Keratinocyte (primary cell): ENCODE measurements around the gene PRL. TPM values are rescaled to one million over a fixed set of nuclear protein-coding genes. Genes with fewer than 3 reads are reported as not detected.

Source experiments
- DNase-seq: peaks from one replicate; pipeline ENCODE4 v3.0.0-alpha.2; 2011; ENCODE audit warnings: low read depth, missing footprints, low spot score
- FAIRE-seq: peaks from 2 replicates; lab custom pipeline; 2011; peaks lifted over from hg19 to GRCh38; lab: Jason Lieb, UNC
- H2AFZ ChIP-seq: 2 replicates; pipeline ENCODE4 v1.6.0; 2012; ENCODE audit warnings: low read length, control low read depth, inconsistent platforms; ENCODE audit not compliant: control insufficient read depth
- H3K27ac ChIP-seq: 2 replicates; pipeline ENCODE4 v1.5.1; 2011; ENCODE audit warnings: low read length; ENCODE audit not compliant: control insufficient read depth, insufficient read depth
- H3K27me3 ChIP-seq: 3 replicates; pipeline ENCODE4 v1.6.0; 2011; ENCODE audit warnings: low read length; ENCODE audit not compliant: control insufficient read depth, insufficient read depth; ENCODE audit errors: extremely low read depth
- H3K36me3 ChIP-seq, 2 experiments: 2 replicates in 1 of 2; 3 replicates in 1 of 2; pipeline ENCODE4 v1.5.1; 2011; ENCODE audit warnings: low read length in 2 of 2, mild to moderate bottlenecking in 1 of 2; ENCODE audit not compliant: control insufficient read depth in 2 of 2, insufficient read depth in 2 of 2; ENCODE audit errors: extremely low read depth in 1 of 2
- H3K4me1 ChIP-seq: 3 replicates; pipeline ENCODE4 v1.5.1; 2011; ENCODE audit warnings: low read length; ENCODE audit not compliant: control insufficient read depth, insufficient read depth; ENCODE audit errors: extremely low read depth
- H3K4me2 ChIP-seq: 3 replicates; pipeline ENCODE4 v1.6.0; 2011; ENCODE audit warnings: low read depth, low read length; ENCODE audit not compliant: control insufficient read depth, insufficient read depth; ENCODE audit errors: extremely low read depth
- H3K4me3 ChIP-seq, 3 experiments: fragments of 200-600 bp in 1 of 3; sonication (generic) in 1 of 3; 2 replicates in 2 of 3; 3 replicates in 1 of 3; pipeline ENCODE4 v1.5.1; 2011 to 2016; ENCODE audit warnings: low read length in 3 of 3, mild to moderate bottlenecking in 3 of 3, control low read depth in 2 of 3, inconsistent platforms in 1 of 3, low read depth in 1 of 3, mixed read lengths in 1 of 3, mixed run types in 1 of 3, moderate library complexity in 1 of 3; ENCODE audit not compliant: control insufficient read depth in 2 of 3, insufficient read depth in 2 of 3; ENCODE audit errors: extremely low read depth in 1 of 3
- H3K79me2 ChIP-seq: 2 replicates; pipeline ENCODE4 v1.6.0; 2012; ENCODE audit warnings: low read length; ENCODE audit not compliant: control insufficient read depth, insufficient read depth
- H3K9ac ChIP-seq: 3 replicates; pipeline ENCODE4 v1.6.0; 2011; ENCODE audit warnings: low read length; ENCODE audit not compliant: control insufficient read depth, insufficient read depth; ENCODE audit errors: extremely low read depth
- H3K9me1 ChIP-seq: 3 replicates; pipeline ENCODE4 v1.6.0; 2011; ENCODE audit warnings: low read length; ENCODE audit not compliant: control insufficient read depth, insufficient read depth; ENCODE audit errors: extremely low read depth
- H3K9me3 ChIP-seq: 2 replicates; pipeline ENCODE4 v1.5.1; 2012; ENCODE audit warnings: low read depth, low read length; ENCODE audit not compliant: control insufficient read depth
- H4K20me1 ChIP-seq: 3 replicates; pipeline ENCODE4 v1.6.0; 2011; ENCODE audit warnings: low read length; ENCODE audit not compliant: control insufficient read depth, insufficient read depth; ENCODE audit errors: extremely low read depth
- CTCF ChIP-seq, 3 experiments: IDR thresholded peaks in 1 of 3; conservative IDR thresholded peaks in 1 of 3; optimal IDR thresholded peaks in 1 of 3; 2 replicates in 2 of 3; 3 replicates in 1 of 3; pipeline versions ENCODE3 to v1.5.1; 2011; ENCODE audit warnings: low read length in 3 of 3, mild to moderate bottlenecking in 3 of 3, moderate library complexity in 2 of 3, control low read depth in 1 of 3, inconsistent platforms in 1 of 3; ENCODE audit not compliant: insufficient read depth in 2 of 3; ENCODE audit errors: extremely low read depth in 1 of 3
- EZH2 ChIP-seq: IDR thresholded peaks from one replicate; pipeline ENCODE4 v1.6.1; 2012; ENCODE audit warnings: inconsistent platforms, mild to moderate bottlenecking, low read length, moderate library complexity
- dilution Hi-C: fragments of 300-500 bp; cut with MboI; formaldehyde crosslinking; loops from one replicate; pipeline ENCODE4 v1.7.0; 2020; ENCODE audit warnings: low sequenced_read_pairs; ENCODE audit not compliant: extremely low pct_ligation_motif_present
- polyA plus RNA-seq, 5 experiments: library from polyadenylated mRNA; depleted of rRNA in 3 of 5; stranded (reverse) in 3 of 5; stranded (forward) in 1 of 5; unstranded in 1 of 5; fragments of >200 nt; gene quantifications; 1 replicate in 1 of 5; 2 replicates in 3 of 5; 3 replicates in 1 of 5; pipeline versions ENCODE4 v1.2.1 to v1.2.3, GENCODE V29; 2011 to 2012; ENCODE audit warnings: missing spikeins in 2 of 5, low read depth in 1 of 5, low replicate concordance in 1 of 5

The PRL gene
- polyA plus RNA-seq, 1 donor (not counting 4 experiments of a cell fraction or from before 2014, with no cell fraction given): not detected

DNA sequence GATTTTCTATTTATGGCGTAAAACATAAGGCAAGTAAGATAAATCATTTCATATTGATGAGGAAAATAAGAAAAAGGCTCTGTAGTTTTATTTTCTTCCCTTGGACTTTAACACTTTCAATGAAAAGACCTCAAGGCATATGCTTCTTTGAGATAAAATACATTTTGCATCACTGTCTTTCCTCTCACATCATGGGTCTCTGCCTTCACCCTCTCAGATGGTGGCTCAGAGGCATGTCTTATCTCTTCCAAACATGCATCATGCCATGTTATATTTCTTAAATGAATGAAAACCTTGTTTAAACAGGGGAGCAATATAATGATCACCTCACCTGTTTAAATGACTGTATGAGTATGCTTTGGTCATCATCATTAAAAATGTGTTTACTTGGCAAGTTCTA lies 59.3 kb downstream of the PRL start:
- Histone ChIP-seq H3K9me1 (no peaks in the 10 kb centered on the region), H3K9ac (no peak overlapping the region), H2AFZ (no peak overlapping the region), H3K27ac (peak overlapping the region; percentile 70), H3K27me3 (no peaks in the 10 kb centered on the region), H3K4me3 (peak overlapping the region in 1 of 3 experiments; percentile 52), H3K79me2 (no peaks in the 10 kb centered on the region), H3K36me3 (no peaks in the 10 kb centered on the region), H4K20me1 (no peaks in the 10 kb centered on the region), H3K4me1 (peaks cover 17% of the 10 kb centered on the region), H3K9me3 (no peaks in the 10 kb centered on the region), H3K4me2 (peak overlapping the region; percentile 77)
- TF ChIP-seq EZH2: no peak
- TF ChIP-seq CTCF (optimal IDR thresholded peaks at IDR 0.05 in 1 of 3, IDR thresholded peaks at IDR 0.05 in 1 of 3, conservative IDR thresholded peaks at IDR 0.05 in 1 of 3; ENCODE audit: extremely low read depth in 1 of 3, insufficient read depth in 2 of 3, low read length in 3 of 3): no peak
- dilution Hi-C loops: no loop called here
- FAIRE-seq (no peak), DNase-seq (no peak)
